AG08396 (cell line): ENCODE results near the gene TMEM225B.
"Not testable (repeated sequence)": the region's sequence is repeated elsewhere in the genome, so short reads cannot be mapped to it uniquely, and the experiment has no call there.

ENCODE experiments used
- DNase-seq: peaks from one replicate; pipeline ENCODE4 v3.0.0; 2012; ENCODE audit warnings: low spot score, mixed read lengths

TMEM225B gene

GRCh38 chr7:99623702-99624447, 25.8 kb downstream of the TMEM225B start:
- DNase-seq: no peak

- no peak for DNase-seq
These were observed 26.4 kb downstream of the TMEM225B start for GRCh38 chr7:99624484-99624883.

- no peak for DNase-seq
These were observed 27.3 kb downstream of the TMEM225B start for GRCh38 chr7:99625321-99625720.

GRCh38 chr7:99625961-99626360, 27.9 kb downstream of the TMEM225B start:
- DNase-seq: no peak

- DNase-seq: no peak
These were observed 28.6 kb downstream of the TMEM225B start for GRCh38 chr7:99626661-99627060.

- DNase-seq: no peak
These were observed 29.4 kb downstream of the TMEM225B start for GRCh38 chr7:99627513-99627912.

GRCh38 chr7:99628471-99629465, 30.7 kb downstream of the TMEM225B start:
- DNase-seq: no peak

GRCh38 chr7:99629643-99630042, 31.6 kb downstream of the TMEM225B start:
- no peak for DNase-seq

- DNase-seq: peak; percentile 45
These were observed 33.4 kb downstream of the TMEM225B start for GRCh38 chr7:99631295-99632109.

- DNase-seq: not testable (repeated sequence)
These were observed 39.3 kb downstream of the TMEM225B start for GRCh38 chr7:99637414-99637813.

- no peak for DNase-seq
These were observed 40.7 kb downstream of the TMEM225B start for GRCh38 chr7:99638731-99639130.

GRCh38 chr7:99639267-99639666, 41.2 kb downstream of the TMEM225B start:
- DNase-seq: no peak

- DNase-seq: no peak
These were observed 44.0 kb downstream of the TMEM225B start for GRCh38 chr7:99642027-99642426.

GRCh38 chr7:99643464-99643863, 45.4 kb downstream of the TMEM225B start:
- no peak for DNase-seq

- no peak for DNase-seq
These were observed 46.4 kb downstream of the TMEM225B start for GRCh38 chr7:99644431-99644830.

- no peak for DNase-seq
These were observed 47.5 kb downstream of the TMEM225B start for GRCh38 chr7:99645590-99645989.

- DNase-seq: no peak
These were observed 50.8 kb downstream of the TMEM225B start for GRCh38 chr7:99648843-99649242.

- no peak for DNase-seq
These were observed 53.2 kb downstream of the TMEM225B start for GRCh38 chr7:99651290-99651689.

- no peak for DNase-seq
These were observed 54.6 kb downstream of the TMEM225B start for GRCh38 chr7:99652671-99653070.

- DNase-seq: not testable (repeated sequence)
These were observed 55.2 kb downstream of the TMEM225B start for GRCh38 chr7:99653269-99653668.

- DNase-seq: no peak
These were observed 55.7 kb downstream of the TMEM225B start for GRCh38 chr7:99653754-99654153.

GRCh38 chr7:99654626-99655025, 56.6 kb downstream of the TMEM225B start:
- not testable (repeated sequence) for DNase-seq
